GM12892 (cell line): Measurements from ENCODE around the gene CALCOCO2.

Source experiments
- POLR2A ChIP-seq: IDR thresholded peaks from 2 replicates; pipeline ENCODE4 v1.6.1; 2011; ENCODE audit warnings: low read depth, low read length, control low read depth
- POLR2AphosphoS5 ChIP-seq: IDR thresholded peaks from 2 replicates; pipeline ENCODE4 v1.6.1; 2011; ENCODE audit warnings: low read depth, low read length, control low read depth
- TAF1 ChIP-seq: IDR thresholded peaks from 2 replicates; pipeline ENCODE4 v1.6.1; 2011; ENCODE audit warnings: low read depth, mild to moderate bottlenecking, control low read depth, low read length, borderline replicate concordance

GRCh38 chr17:48873696-48874443, 43.0 kb downstream of the CALCOCO2 start:
- TF ChIP-seq POLR2A (no peak), TAF1 (no peak), POLR2AphosphoS5 (no peak)
